ENCODE measurements around the gene RAB5B.
"Not testable (repeated sequence)": the region's sequence is repeated elsewhere in the genome, so short reads cannot be mapped to it uniquely, and the experiment has no call there.

Gene RAB5B

DNA sequence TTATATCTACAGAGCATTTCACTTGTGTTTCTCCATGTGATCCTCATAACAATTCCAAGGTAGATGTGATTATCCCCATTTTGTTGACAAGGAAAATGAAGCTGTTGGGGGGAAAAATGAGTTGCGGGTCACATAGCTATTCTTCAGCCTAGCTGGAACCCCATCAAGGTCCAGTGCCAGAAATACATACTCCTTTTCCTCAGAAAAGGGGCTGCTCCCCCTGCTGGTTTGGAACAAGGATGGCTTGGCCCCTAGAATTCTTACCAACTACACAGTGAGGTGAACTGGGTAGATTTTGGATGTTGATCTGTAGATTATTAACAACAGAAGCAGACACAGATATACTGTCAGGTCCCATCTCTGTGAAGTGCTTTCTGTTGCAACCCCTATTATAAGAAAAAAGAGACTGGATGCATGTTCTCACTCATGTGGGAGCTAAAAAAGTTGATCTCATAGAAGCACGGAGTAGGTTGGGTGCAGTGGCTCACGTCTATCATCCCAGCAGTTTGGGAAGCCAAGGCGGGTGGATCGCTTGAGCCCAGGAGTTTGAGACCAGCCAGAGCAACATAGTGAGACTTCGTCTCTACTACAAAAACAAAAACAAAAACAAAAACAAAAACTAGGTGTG is 55.9 kb downstream of the RAB5B start:
- TF ChIP-seq TAF1 (IDR thresholded peaks at IDR 0.05; ENCODE audit: borderline replicate concordance, low read depth, low read length): no peak
- DNase-seq (ENCODE audit: insufficient read length) (peak; percentile 36), FAIRE-seq (no peak)

DNA sequence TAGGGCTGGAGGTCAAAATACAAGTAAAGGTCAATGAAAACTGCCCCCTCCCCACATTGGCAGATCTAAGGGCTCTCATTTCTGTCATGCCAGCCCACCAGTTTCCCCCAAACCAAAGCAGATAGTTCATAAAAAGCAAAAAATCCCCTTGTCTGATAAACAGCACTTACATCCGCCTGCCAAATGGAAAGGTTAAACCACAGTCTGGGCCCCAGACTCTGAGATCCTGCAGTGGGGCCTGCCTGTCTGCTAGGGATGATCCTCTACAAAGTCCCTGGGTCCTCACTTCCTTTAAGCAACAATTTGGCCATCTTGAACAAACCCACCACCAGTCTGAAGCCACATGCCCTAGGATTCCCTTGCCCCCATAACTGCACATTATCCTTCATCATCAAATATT is 58.1 kb downstream of the RAB5B start:
- no peak for TF ChIP-seq POLR2A (IDR thresholded peaks at IDR 0.05; ENCODE audit: low read depth, low read length)
- no peak for TF ChIP-seq POLR2AphosphoS5 (IDR thresholded peaks at IDR 0.05; ENCODE audit: low read depth, low read length)
- TF ChIP-seq TAF1 (IDR thresholded peaks at IDR 0.05; ENCODE audit: borderline replicate concordance, low read depth, low read length): no peak
- FAIRE-seq (no peak), DNase-seq (ENCODE audit: insufficient read length) (no peak)

GRCh38 chr12:56034586-56035332 is 60.9 kb downstream of the RAB5B start:
- TF ChIP-seq POLR2A (IDR thresholded peaks at IDR 0.05; ENCODE audit: low read depth, low read length) (no peak), TAF1 (IDR thresholded peaks at IDR 0.05; ENCODE audit: borderline replicate concordance, low read depth, low read length) (no peak), POLR2AphosphoS5 (IDR thresholded peaks at IDR 0.05; ENCODE audit: low read depth, low read length) (no peak)
- no peak for DNase-seq (ENCODE audit: insufficient read length)
- FAIRE-seq: no peak

DNA sequence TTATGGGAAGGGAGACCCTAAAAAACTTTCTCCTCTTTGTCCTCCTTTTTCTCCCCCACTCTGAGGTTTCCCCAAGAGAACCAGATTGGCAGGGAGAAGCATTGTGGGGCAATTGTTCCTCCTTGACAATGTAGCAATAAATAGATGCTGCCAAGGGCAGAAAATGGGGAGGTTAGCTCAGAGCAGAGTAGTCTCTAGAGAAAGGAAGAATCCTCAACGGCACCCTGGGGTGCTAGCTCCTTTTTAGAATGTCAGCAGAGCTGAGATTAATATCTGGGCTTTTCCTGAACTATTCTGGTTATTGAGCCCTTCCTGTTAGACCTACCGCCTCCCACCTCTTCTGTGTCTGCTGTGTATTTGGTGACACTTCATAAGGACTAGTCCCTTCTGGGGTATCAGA is 63.3 kb downstream of the RAB5B start:
- FAIRE-seq (no peak), DNase-seq (ENCODE audit: insufficient read length) (no peak)
- TF ChIP-seq TAF1 (IDR thresholded peaks at IDR 0.05; ENCODE audit: borderline replicate concordance, low read depth, low read length): no peak
- no peak for TF ChIP-seq POLR2AphosphoS5 (IDR thresholded peaks at IDR 0.05; ENCODE audit: low read depth, low read length)
- no peak for TF ChIP-seq POLR2A (IDR thresholded peaks at IDR 0.05; ENCODE audit: low read depth, low read length)

- DNase-seq (ENCODE audit: insufficient read length) (no peak), FAIRE-seq (no peak)
- no peak for TF ChIP-seq POLR2A (IDR thresholded peaks at IDR 0.05; ENCODE audit: low read depth, low read length)
- TF ChIP-seq TAF1 (IDR thresholded peaks at IDR 0.05; ENCODE audit: borderline replicate concordance, low read depth, low read length): no peak
- no peak for TF ChIP-seq POLR2AphosphoS5 (IDR thresholded peaks at IDR 0.05; ENCODE audit: low read depth, low read length)
Observed at GRCh38 chr12:56038022-56038655, 64.3 kb downstream of the RAB5B start.

DNA sequence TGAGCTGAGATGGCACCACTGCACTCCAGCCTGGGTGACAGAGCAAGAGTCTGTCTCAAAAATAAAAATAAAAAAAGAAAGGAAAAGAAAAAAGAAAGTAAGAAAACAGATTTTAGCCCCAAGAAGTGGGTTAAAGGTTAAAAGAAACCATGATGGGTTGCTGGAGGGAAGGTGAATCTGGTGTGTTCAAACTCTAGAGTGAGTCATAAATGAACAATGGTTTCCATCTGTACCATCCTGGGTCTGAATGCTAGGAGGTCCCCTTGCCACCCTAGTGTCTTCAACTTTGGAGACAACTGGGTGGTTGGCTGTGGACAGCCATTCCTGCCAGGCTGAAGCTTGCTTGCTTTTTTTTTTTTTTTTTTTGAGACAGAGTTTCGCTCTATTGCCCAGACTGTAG is 66.3 kb downstream of the RAB5B start:
- TF ChIP-seq POLR2A (IDR thresholded peaks at IDR 0.05; ENCODE audit: low read depth, low read length) (no peak), POLR2AphosphoS5 (IDR thresholded peaks at IDR 0.05; ENCODE audit: low read depth, low read length) (no peak), TAF1 (IDR thresholded peaks at IDR 0.05; ENCODE audit: borderline replicate concordance, low read depth, low read length) (no peak)
- no peak for FAIRE-seq

GRCh38 chr12:56040963-56041551 is 67.2 kb downstream of the RAB5B start:
- no peak for TF ChIP-seq POLR2AphosphoS5 (IDR thresholded peaks at IDR 0.05; ENCODE audit: low read depth, low read length)
- TF ChIP-seq POLR2A (IDR thresholded peaks at IDR 0.05; ENCODE audit: low read depth, low read length): no peak
- TF ChIP-seq TAF1 (IDR thresholded peaks at IDR 0.05; ENCODE audit: borderline replicate concordance, low read depth, low read length): no peak
- FAIRE-seq: no peak
- DNase-seq (ENCODE audit: insufficient read length): no peak

More for the DNA sequence above, 66.3 kb downstream of the RAB5B start:
- DNase-seq (ENCODE audit: insufficient read length): no peak

GRCh38 chr12:56041552-56042429 is 67.9 kb downstream of the RAB5B start, which contains the start of gene RPS26:
Gene RPS26 (plus strand): TSS chr12:56041918. CDS start chr12:56042167, 249 bp downstream.
- FAIRE-seq: peak; percentile 94
- peak; percentile 99 for TF ChIP-seq TAF1 (IDR thresholded peaks at IDR 0.05; ENCODE audit: borderline replicate concordance, low read depth, low read length)
- TF ChIP-seq POLR2AphosphoS5 (IDR thresholded peaks at IDR 0.05; ENCODE audit: low read depth, low read length): peak; percentile 100
- TF ChIP-seq POLR2A (IDR thresholded peaks at IDR 0.05; ENCODE audit: low read depth, low read length): peak; percentile 100

GRCh38 chr12:56042430-56042813 is 68.5 kb downstream of the RAB5B start:
- not testable (repeated sequence) for FAIRE-seq; DNase-seq (ENCODE audit: insufficient read length)

More at GRCh38 chr12:56041552-56042429, 67.9 kb downstream of the RAB5B start, which contains the start of gene RPS26:
- peak; percentile 63 for DNase-seq (ENCODE audit: insufficient read length)

- FAIRE-seq: no peak
- no peak for DNase-seq (ENCODE audit: insufficient read length)
- TF ChIP-seq POLR2AphosphoS5 (IDR thresholded peaks at IDR 0.05; ENCODE audit: low read depth, low read length) (no peak), TAF1 (IDR thresholded peaks at IDR 0.05; ENCODE audit: borderline replicate concordance, low read depth, low read length) (no peak), POLR2A (IDR thresholded peaks at IDR 0.05; ENCODE audit: low read depth, low read length) (no peak)
Observed at GRCh38 chr12:56042843-56043242, 69.0 kb downstream of the RAB5B start.

Measured in GM12892 (cell line).